Progenitor cell of endocrine pancreas (in vitro differentiated cells): ENCODE results near the gene JAK2. TPM values are rescaled to one million over a fixed set of nuclear protein-coding genes. Genes with fewer than 3 reads are reported as not detected.

Experiments used
- DNase-seq: peaks from one replicate; pipeline ENCODE4 v3.0.0; 2021; ENCODE audit warnings: low spot score; ENCODE audit not compliant: unreplicated experiment
- H3K27ac Mint-ChIP-seq: 2 replicates; pipeline ENCODE4 v1.8.0; 2021; ENCODE audit warnings: mild to moderate bottlenecking, moderate library complexity, mixed read lengths
- H3K27me3 Mint-ChIP-seq: 2 replicates; pipeline ENCODE4 v1.8.0; 2021; ENCODE audit warnings: mixed read lengths
- H3K36me3 Mint-ChIP-seq: 2 replicates; pipeline ENCODE4 v1.8.0; 2022; ENCODE audit warnings: mixed read lengths; ENCODE audit not compliant: insufficient read depth
- H3K4me1 Mint-ChIP-seq: 2 replicates; pipeline ENCODE4 v1.8.0; 2021; ENCODE audit warnings: low read depth, mixed read lengths
- H3K4me3 Mint-ChIP-seq: 2 replicates; pipeline ENCODE4 v1.8.0; 2021; ENCODE audit warnings: low read depth, mild to moderate bottlenecking, moderate library complexity, mixed read lengths
- H3K9me3 Mint-ChIP-seq: 2 replicates; pipeline ENCODE4 v1.8.0; 2021; ENCODE audit warnings: low read depth, mixed read lengths
- total RNA-seq: library from RNA; stranded (reverse); gene quantifications from 2 replicates; pipeline ENCODE4 v1.2.1, GENCODE V29; 2021
- TF ChIP-seq, protein P1 (sequence below): fragments of 200-600 bp; sonication (generic); IDR thresholded peaks from one replicate; pipeline ENCODE4 v1.5.0; 2021; ENCODE audit warnings: antibody characterized with exemption, mild to moderate bottlenecking; ENCODE audit not compliant: unreplicated experiment

JAK2 gene
- total RNA-seq, 1 donor from 2014 or later: 5.1 TPM

DNA sequence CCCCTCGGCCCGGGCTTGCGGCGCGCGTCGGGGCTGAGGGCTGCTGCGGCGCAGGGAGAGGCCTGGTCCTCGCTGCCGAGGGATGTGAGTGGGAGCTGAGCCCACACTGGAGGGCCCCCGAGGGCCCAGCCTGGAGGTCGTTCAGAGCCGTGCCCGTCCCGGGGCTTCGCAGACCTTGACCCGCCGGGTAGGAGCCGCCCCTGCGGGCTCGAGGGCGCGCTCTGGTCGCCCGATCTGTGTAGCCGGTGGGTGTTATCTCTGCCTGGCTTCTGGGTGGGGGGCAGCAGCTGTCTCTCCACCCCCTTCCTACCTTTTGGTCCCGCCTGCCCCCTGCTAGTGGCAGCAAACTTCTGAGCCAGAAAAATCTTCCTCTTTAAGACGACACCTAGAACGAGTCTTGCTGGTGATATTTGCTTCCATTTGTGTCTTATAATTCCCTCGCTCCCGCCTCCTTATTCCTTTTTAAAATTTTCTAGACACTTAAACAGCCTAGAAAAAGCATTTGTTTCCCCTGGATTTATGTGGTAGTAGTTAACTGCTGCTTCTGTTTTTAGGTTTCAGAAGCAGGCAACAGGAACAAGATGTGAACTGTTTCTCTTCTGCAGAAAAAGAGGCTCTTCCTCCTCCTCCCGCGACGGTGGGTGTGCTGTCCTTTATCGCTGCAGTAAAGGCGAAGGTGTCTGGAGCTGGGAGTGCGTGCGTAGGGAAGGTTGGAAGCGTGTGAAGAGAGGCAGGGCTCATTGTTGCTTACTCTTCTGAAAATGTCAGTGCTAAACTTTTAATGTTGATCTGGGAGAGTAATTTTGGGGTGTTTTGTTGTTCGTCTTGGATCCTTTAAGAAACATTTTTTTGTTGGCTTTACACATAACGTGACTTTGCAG, 554 bp downstream of the JAK2 start:
- peaks cover 15% of the 10 kb centered on the region for H3K27me3 Mint-ChIP-seq
- TF ChIP-seq, protein P1, sequence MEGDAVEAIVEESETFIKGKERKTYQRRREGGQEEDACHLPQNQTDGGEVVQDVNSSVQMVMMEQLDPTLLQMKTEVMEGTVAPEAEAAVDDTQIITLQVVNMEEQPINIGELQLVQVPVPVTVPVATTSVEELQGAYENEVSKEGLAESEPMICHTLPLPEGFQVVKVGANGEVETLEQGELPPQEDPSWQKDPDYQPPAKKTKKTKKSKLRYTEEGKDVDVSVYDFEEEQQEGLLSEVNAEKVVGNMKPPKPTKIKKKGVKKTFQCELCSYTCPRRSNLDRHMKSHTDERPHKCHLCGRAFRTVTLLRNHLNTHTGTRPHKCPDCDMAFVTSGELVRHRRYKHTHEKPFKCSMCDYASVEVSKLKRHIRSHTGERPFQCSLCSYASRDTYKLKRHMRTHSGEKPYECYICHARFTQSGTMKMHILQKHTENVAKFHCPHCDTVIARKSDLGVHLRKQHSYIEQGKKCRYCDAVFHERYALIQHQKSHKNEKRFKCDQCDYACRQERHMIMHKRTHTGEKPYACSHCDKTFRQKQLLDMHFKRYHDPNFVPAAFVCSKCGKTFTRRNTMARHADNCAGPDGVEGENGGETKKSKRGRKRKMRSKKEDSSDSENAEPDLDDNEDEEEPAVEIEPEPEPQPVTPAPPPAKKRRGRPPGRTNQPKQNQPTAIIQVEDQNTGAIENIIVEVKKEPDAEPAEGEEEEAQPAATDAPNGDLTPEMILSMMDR: no peak
- H3K4me1 Mint-ChIP-seq: peaks cover 14% of the 10 kb centered on the region
- H3K36me3 Mint-ChIP-seq: no peaks in the 10 kb centered on the region
- DNase-seq: no peak
- H3K4me3 Mint-ChIP-seq: peak overlapping the region; percentile 95
- H3K27ac Mint-ChIP-seq: peak overlapping the region; percentile 15
- H3K9me3 Mint-ChIP-seq: no peaks in the 10 kb centered on the region

DNA sequence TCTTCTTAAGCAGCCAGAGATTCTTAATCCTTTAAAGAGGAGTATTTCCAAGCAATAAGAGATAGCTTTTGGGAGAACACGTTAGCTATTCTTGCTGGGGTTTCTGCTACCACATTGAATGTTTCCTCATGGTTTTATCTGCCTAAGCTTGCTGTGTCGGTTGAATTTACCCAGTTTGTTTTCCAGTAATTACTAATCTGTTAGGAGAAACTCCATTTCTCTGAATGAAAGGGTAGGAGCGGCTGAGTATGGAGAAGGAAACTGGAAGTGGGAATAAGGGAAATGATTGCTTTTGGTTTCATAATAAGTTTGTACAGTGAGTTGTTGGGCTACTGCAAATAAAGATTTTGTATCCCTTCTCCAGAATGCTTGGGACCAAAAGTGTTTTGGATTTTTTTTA, 1.2 kb downstream of the JAK2 start:
- TF ChIP-seq, protein P1: no peak
- Mint-ChIP-seq H3K36me3 (no peaks in the 10 kb centered on the region), H3K4me1 (peaks cover 14% of the 10 kb centered on the region), H3K27me3 (peaks cover 15% of the 10 kb centered on the region), H3K27ac (peak overlapping the region; percentile 15), H3K4me3 (peak overlapping the region; percentile 95), H3K9me3 (no peaks in the 10 kb centered on the region)
- DNase-seq: no peak

DNA sequence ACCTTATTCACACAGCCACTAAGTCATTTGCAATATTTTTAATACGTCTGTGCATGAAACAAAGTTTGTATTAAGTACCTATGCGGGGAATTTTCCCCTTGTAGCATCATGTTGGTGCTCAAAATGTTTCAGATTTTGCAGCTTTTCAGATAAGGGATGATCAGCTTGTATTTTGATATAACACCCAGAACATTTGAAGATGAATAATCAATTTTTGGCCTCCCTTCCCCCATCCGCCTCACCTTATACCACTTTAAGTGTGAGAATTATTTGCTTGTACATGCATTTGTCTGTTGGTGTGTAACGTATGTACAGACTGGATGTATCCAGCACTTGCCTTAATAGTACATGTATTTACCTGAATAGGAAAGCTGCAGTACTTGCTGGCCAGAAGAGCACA, 1.7 kb downstream of the JAK2 start:
- peaks cover 2% of the 10 kb centered on the region for H3K36me3 Mint-ChIP-seq
- TF ChIP-seq, protein P1: no peak
- no peak overlapping the region for H3K27ac Mint-ChIP-seq
- peaks cover 12% of the 10 kb centered on the region for H3K27me3 Mint-ChIP-seq
- no peak for DNase-seq
- H3K4me1 Mint-ChIP-seq: peaks cover 14% of the 10 kb centered on the region
- H3K9me3 Mint-ChIP-seq: peaks cover 2% of the 10 kb centered on the region
- no peak overlapping the region for H3K4me3 Mint-ChIP-seq

DNA sequence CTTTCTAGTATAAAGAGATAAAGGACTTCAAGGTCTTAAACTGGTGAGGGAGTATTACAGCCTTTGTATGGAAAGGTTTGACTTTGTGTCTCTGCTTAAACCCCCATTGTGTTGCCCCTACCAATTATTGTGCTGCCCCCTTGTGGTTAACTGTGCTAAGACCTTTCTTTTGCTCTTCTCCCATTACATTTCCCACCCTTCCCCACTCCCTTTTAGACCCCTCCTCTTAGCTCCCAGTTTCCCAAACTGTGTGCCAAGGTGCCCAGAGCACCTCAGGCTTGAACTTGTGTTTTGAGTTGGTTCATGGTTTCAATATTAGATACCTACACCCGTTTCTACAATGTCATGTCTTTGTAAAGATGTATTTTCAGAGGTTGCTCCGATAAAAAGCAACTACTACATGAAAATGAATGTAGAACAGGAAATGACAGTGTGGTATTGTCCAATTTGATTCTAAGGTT, 2.9 kb downstream of the JAK2 start:
- Mint-ChIP-seq H3K27ac (no peak overlapping the region), H3K9me3 (peaks cover 14% of the 10 kb centered on the region), H3K4me1 (peaks cover 14% of the 10 kb centered on the region), H3K4me3 (no peak overlapping the region), H3K36me3 (peaks cover 10% of the 10 kb centered on the region), H3K27me3 (peaks cover 1% of the 10 kb centered on the region)
- DNase-seq: peak; percentile 31
- TF ChIP-seq, protein P1: peak; percentile 74

DNA sequence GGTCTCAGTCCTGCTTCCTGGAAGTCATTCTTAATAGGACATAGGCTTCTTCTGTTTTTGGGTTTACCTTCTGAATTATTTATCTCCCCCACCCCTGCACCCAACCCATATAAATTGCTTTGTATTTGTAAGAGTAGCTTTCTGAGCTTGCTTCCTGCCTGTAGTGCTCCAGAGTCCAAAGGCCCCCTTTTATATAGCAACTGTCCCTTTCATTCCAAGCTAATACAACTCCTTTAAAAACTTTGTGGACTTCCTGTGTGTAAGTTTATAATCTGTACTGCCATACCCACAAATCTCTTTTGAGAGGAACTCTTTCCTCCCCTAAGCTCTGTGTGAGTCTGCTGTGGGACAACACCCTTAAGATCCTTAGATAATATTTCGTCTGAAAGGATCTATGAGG, 7.8 kb downstream of the JAK2 start:
- TF ChIP-seq, protein P1: no peak
- no peaks in the 10 kb centered on the region for H3K27me3 Mint-ChIP-seq
- H3K27ac Mint-ChIP-seq: no peak overlapping the region
- peaks cover 17% of the 10 kb centered on the region for H3K36me3 Mint-ChIP-seq
- peaks cover 19% of the 10 kb centered on the region for H3K9me3 Mint-ChIP-seq
- H3K4me3 Mint-ChIP-seq: no peak overlapping the region
- no peak for DNase-seq
- H3K4me1 Mint-ChIP-seq: no peaks in the 10 kb centered on the region
